ENCODE measurements around the gene ACSF3.

ACSF3 gene

DNA sequence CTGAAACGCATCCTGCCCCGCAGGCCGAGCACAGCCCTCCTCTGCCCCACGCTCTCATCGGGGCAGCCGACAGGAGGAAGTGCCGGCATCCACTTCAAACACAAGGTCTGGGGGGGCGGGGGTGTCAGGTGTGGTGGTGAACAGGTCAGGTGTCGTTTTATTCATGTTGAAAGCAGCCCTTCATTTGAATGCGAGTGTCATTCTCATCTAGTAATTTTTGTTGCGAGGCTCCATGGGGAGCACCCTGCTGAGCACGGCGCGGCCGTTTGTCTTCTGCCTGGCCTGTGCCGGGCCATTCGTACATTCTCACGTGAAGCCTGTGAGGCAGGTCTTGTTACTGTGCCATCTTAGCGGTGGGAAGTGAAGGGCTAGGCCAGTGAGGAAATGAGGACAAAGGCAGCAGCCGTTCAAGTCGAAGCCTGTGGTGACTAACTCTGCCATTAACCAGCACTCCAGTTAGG, 1.9 kb downstream of the ACSF3 start:
- no peak for DNase-seq (ENCODE audit: low spot score)

GRCh38 chr16:89096042-89096717, 2.5 kb downstream of the ACSF3 start:
- no peak for DNase-seq (ENCODE audit: low spot score)

GRCh38 chr16:89096768-89097391, 3.2 kb downstream of the ACSF3 start:
- DNase-seq (ENCODE audit: low spot score) = no peak

DNA sequence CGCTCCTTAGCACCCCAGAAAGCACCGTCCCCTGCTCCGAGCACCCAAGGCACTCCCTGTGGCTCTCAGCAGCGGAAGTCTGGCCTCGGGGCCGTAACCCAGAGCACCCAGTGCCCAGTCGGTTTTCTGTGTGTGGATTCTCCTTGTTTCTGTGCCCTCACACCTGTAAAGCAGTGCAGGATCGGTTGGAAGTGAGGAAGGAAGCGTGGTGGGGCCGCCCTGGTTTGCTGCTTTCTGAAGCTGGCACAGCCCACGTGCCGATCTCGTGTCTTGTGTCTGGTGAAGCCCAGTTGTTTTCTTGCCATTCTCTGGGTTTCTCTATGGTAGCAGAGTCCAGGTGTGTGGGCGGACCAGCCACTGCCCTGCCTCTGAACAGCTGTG, 3.7 kb downstream of the ACSF3 start:
- DNase-seq (ENCODE audit: low spot score) = no peak

- no peak for DNase-seq (ENCODE audit: low spot score)
Measured at GRCh38 chr16:89098767-89099430, 5.2 kb downstream of the ACSF3 start.

GRCh38 chr16:89099905-89100304, 6.3 kb downstream of the ACSF3 start:
- peak; percentile 46 for DNase-seq (ENCODE audit: low spot score)

DNA sequence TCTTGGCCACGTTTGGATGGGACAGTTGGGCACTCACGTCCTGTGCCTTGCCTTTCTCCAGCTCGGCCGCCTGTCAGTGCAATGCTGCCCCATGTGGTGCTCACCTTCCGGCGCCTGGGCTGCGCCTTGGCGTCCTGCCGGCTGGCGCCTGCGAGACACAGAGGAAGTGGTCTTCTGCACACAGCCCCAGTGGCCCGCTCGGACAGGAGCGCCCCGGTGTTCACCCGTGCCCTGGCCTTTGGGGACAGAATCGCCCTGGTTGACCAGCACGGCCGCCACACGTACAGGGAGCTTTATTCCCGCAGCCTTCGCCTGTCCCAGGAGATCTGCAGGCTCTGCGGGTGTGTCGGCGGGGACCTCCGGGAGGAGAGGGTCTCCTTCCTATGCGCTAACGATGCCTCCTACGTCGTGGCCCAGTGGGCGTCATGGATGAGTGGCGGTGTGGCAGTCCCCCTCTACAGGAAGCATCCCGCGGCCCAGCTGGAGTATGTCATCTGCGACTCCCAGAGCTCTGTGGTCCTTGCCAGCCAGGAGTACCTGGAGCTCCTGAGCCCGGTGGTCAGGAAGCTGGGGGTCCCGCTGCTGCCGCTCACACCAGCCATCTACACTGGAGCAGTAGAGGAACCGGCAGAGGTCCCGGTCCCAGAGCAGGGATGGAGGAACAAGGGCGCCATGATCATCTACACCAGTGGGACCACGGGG, 7.1 kb downstream of the ACSF3 start:
- no peak for DNase-seq (ENCODE audit: low spot score)

DNA sequence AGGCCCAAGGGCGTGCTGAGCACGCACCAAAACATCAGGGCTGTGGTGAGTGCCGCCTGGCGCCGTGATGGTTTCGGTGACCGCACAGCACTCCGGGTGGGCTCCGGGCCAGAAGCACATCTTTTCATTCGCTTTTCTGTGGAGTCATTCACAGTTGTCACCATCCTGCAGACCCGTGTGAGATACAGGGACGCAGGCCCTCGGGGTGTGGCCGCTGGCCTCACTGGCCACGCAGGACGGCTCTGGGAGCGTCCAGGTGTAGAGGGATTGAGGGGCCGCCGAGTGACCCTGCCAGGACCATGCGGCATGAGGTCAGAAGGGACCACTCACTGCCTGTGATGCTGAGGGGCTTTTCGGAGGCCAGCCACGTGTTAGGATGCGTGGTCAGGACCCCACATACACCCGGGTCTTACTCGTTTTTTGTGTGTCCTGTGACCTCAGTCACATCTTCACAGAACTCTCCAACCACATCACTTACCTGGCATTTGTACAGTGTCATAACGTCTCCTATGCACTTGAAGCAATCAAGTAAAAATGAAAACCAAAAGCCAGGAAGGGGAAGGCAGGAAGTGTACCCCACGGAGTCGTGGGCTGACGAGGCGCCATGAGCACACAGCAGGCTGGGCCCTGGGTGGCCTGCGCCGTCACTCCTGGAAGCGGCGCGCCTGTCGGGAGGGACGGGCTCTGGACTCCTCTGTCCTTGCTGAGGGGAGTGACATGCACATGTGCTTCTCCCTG, 7.8 kb downstream of the ACSF3 start:
- DNase-seq (ENCODE audit: low spot score) = no peak

DNA sequence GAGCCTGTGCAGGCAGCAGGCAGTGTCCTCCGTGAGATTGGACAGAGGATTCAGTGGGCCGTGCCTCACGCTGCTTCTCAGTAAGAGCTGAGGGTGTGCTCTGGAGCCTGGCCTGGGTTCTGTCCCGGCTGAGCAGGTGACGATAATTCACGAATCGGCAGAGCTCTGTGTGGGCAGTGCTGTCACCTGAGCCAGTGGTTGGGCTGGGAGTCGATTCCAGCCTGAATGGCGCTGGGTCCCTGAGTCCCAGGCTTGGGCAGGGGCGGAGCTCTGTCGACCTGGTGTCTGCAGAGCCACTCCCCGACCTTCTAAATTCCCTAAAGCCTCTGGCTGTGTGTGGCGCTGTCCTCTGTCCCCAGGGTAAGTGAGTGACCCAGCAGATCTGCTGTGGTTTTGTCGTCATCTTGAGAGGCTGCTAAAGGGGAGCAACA, 8.4 kb downstream of the ACSF3 start:
- no peak for DNase-seq (ENCODE audit: low spot score)

- DNase-seq (ENCODE audit: low spot score) = no peak
Measured at GRCh38 chr16:89102481-89103073, 8.9 kb downstream of the ACSF3 start.

DNA sequence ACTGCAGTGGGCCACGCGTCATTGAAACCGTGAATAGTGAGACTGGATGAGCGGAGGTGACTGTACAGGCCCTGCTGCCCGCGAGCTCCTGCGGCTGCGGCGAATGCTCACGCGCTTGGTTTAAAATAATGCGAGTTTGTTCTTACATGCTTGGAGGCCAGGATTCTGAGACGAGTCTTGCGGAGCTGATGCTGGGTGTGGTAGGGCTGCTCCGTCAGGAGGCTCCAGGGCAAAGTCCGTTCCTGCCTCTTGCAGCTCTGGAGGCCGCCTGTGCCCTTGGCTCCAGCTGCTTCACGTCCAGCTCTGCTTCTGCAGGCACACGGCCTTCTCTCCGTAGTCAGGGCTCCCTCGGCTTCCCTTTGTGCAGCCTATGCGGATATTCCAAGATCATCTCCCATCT, 9.5 kb downstream of the ACSF3 start:
- no peak for DNase-seq (ENCODE audit: low spot score)

- DNase-seq (ENCODE audit: low spot score) = no peak
Measured at GRCh38 chr16:89103781-89104180, 10.1 kb downstream of the ACSF3 start.

- DNase-seq (ENCODE audit: low spot score) = no peak
Measured at GRCh38 chr16:89104303-89104702, 10.7 kb downstream of the ACSF3 start.

DNA sequence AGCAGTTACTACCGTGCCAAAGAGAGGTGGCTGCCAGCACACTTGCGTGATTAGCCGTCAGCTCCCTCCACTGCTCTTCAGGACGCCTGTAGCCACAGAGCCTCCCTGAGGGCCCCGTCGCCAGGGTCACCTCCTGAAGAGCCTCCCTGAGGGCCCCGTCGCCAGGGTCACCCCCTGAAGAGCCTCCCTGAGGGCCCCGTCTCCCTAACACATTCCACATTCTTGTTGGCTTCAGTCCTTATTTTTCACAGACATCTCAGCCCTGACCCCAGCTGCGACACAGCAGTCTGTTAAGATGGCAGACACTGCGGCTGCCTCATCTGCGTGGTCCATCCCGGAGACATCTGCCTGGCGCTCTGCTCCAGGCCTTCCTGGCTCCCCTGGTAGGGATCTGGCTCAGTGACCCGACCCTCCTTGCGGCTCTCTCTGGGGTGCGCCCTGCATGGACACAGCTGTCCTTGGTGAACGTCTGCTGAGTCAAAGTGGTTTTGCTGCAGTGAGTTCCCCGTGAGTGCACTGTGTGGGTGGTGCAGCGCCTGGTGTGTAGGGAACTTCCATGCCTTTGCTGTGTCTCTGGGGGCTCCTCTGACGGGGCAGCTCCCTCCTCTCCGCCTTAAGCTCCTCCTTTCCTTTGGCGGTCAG, 11.4 kb downstream of the ACSF3 start:
- DNase-seq (ENCODE audit: low spot score) = no peak

- no peak for DNase-seq (ENCODE audit: low spot score)
Measured at GRCh38 chr16:89105599-89106151, 12.0 kb downstream of the ACSF3 start.

DNA sequence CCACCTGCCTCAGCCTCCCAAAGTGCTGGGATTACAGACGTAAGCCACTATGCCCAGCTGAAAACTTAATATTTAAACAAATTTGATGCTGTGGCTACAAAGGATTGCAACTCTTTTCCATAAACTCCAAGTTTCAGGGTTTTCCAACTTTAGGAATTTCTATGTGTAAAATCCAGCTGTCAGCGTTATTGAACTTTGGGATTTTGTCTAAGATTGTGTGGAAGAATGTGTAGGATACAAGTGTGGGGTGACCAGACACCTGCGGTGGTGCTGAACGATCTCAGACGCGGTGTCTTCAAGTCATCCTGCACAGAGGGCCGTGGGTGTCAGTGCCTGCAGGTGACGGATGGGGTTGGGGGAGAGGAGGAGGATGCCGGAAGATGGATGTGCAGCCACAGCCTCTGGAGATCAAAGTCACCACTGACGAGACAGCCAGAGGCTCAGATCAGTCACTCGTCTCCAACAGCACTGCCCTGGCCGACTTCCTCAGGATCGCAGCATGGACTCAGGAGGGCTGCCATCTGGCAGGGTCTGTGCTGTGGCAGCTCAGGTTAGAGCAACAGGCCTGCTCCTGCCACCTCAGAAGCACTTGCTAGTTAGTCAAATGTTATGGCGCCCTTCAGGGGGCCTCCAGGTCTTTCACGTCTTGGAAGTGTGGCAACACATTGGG, 13.0 kb downstream of the ACSF3 start:
- DNase-seq (ENCODE audit: low spot score) = no peak

DNA sequence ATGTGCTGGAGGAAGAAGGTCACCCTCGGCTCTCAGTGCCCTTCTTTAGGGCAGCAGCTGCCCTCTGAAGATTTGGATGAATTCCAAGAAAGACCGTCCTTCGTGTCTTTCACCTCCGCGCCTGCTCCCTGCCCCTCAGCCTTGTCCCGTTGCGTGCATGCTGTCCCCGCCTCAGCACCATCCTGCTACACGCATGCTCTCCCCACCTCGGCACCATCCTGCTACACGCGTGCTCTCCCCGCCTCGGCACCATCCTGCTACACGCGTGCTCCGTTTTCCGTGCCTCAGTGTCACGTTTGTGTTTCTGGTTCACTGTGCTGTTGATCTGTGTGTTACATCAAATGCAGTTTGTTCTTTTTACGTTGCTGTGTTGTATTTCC, 13.5 kb downstream of the ACSF3 start:
- DNase-seq (ENCODE audit: low spot score) = no peak

GRCh38 chr16:89108416-89108815, 14.8 kb downstream of the ACSF3 start:
- DNase-seq (ENCODE audit: low spot score) = no peak

GRCh38 chr16:89110641-89111040, 17.0 kb downstream of the ACSF3 start:
- DNase-seq (ENCODE audit: low spot score) = no peak

GRCh38 chr16:89111263-89111662, 17.6 kb downstream of the ACSF3 start:
- no peak for DNase-seq (ENCODE audit: low spot score)
